Mesodermal cell (in vitro differentiated cells): ENCODE results near the gene LZTFL1.

Experiments
- H3K27ac ChIP-seq: 2 replicates; pipeline ENCODE4 v1.7.0; 2013; ENCODE audit warnings: mild to moderate bottlenecking, low read depth, low read length, moderate library complexity; ENCODE audit not compliant: severe bottlenecking
- H3K36me3 ChIP-seq: 2 replicates; pipeline ENCODE4 v1.7.1; 2013; ENCODE audit warnings: mild to moderate bottlenecking, low read length, moderate library complexity; ENCODE audit not compliant: control insufficient read depth, insufficient read depth
- H3K4me1 ChIP-seq: one replicate; pipeline ENCODE4 v1.7.1; 2013; ENCODE audit warnings: mild to moderate bottlenecking, low read length; ENCODE audit not compliant: insufficient read depth, control insufficient read depth, poor library complexity, severe bottlenecking
- H3K4me3 ChIP-seq: 2 replicates; pipeline ENCODE4 v1.7.0; 2013; ENCODE audit warnings: low read length, control low read depth, mild to moderate bottlenecking; ENCODE audit not compliant: insufficient read depth, poor library complexity, severe bottlenecking; ENCODE audit errors: extremely low read depth
- H3K9me3 ChIP-seq: 2 replicates; pipeline ENCODE4 v1.7.1; 2013; ENCODE audit warnings: mild to moderate bottlenecking, low read length, moderate library complexity; ENCODE audit not compliant: control insufficient read depth
- WGBS, 2 experiments: methylation state at CpG; one replicate each; pipeline ENCODE4 v1.1.5; 2013; ENCODE audit warnings: missing lambda C conversion rate in 2 of 2; ENCODE audit not compliant: insufficient coverage in 2 of 2; 5-methylcytosine and 5-hydroxymethylcytosine counted together

Gene LZTFL1

GRCh38 chr3:45776301-45776595 lies 65.7 kb downstream of the LZTFL1 start:
- H3K4me3 ChIP-seq = no peak overlapping the region
- no peaks in the 10 kb centered on the region for H3K4me1 ChIP-seq
- H3K9me3 ChIP-seq = no peaks in the 10 kb centered on the region
- no peak overlapping the region for H3K27ac ChIP-seq
- 89 to 93% methylated on average over 1 to 3 of the region's 3 CpGs for whole genome bisulfite sequencing, 2 experiments
- no peaks in the 10 kb centered on the region for H3K36me3 ChIP-seq

- H3K9me3 ChIP-seq = no peaks in the 10 kb centered on the region
- H3K4me3 ChIP-seq = no peak overlapping the region
- no peak overlapping the region for H3K27ac ChIP-seq
- H3K4me1 ChIP-seq = no peaks in the 10 kb centered on the region
- no peaks in the 10 kb centered on the region for H3K36me3 ChIP-seq
- 90 to 95% methylated on average over 14 to 17 of the region's 17 CpGs for WGBS, 2 experiments
Measured at GRCh38 chr3:45775571-45776300, 66.2 kb downstream of the LZTFL1 start.

- no peaks in the 10 kb centered on the region for H3K4me1 ChIP-seq
- H3K27ac ChIP-seq = no peak overlapping the region
- H3K4me3 ChIP-seq = no peak overlapping the region
- no peaks in the 10 kb centered on the region for H3K9me3 ChIP-seq
- 79 to 87% methylated on average over 4 of the region's 8 CpGs for WGBS, 2 experiments
- H3K36me3 ChIP-seq = no peaks in the 10 kb centered on the region
Measured at GRCh38 chr3:45774581-45775521, 67.1 kb downstream of the LZTFL1 start.

- no peaks in the 10 kb centered on the region for H3K4me1 ChIP-seq
- H3K9me3 ChIP-seq = no peaks in the 10 kb centered on the region
- H3K4me3 ChIP-seq = no peak overlapping the region
- no peak overlapping the region for H3K27ac ChIP-seq
- H3K36me3 ChIP-seq = no peaks in the 10 kb centered on the region
- WGBS, 2 experiments = 64 to 87% methylated on average over 4 to 5 of the region's 7 CpGs
Measured at GRCh38 chr3:45773714-45774449, 68.0 kb downstream of the LZTFL1 start.
